Breast epithelium (tissue), 4 donors: ENCODE data around the gene ALG6. TPM values are rescaled to one million over a fixed set of nuclear protein-coding genes. Genes with fewer than 3 reads are reported as not detected.
"Not testable (repeated sequence)": the region's sequence is repeated elsewhere in the genome, so short reads cannot be mapped to it uniquely, and the experiment has no call there.

ENCODE experiments used
- DNase-seq, 2 donors: peaks; one replicate each; pipeline ENCODE4 v3.0.0-alpha.2; 2019; ENCODE audit warnings: low spot score in 2 of 2
- H3K27ac ChIP-seq, 2 donors: fragments of 200-600 bp; sonication (generic) in 1 of 2; one replicate each; pipeline ENCODE4 v1.5.1; 2016 to 2019; ENCODE audit warnings: mild to moderate bottlenecking in 1 of 2
- H3K27me3 ChIP-seq, 2 donors: fragments of 200-600 bp; sonication (generic) in 1 of 2; one replicate each; pipeline versions ENCODE4 v1.5.1 to v1.6.0; 2017 to 2019; ENCODE audit warnings: control low read depth in 1 of 2, mild to moderate bottlenecking in 1 of 2
- H3K36me3 ChIP-seq: fragments of 200-600 bp; one replicate; pipeline ENCODE4 v1.5.1; 2019
- H3K4me1 ChIP-seq, 2 donors: fragments of 200-600 bp; sonication (generic); one replicate each; pipeline ENCODE4 v1.5.1; 2016 to 2019; ENCODE audit warnings: control low read depth in 1 of 2
- H3K4me3 ChIP-seq, 3 donors: fragments of 200-600 bp; sonication (generic); 1 replicate in 2 of 3; 2 replicates in 1 of 3; pipeline ENCODE4 v1.5.1; 2016 to 2019; ENCODE audit warnings: mild to moderate bottlenecking in 3 of 3, moderate library complexity in 2 of 3
- H3K9me3 ChIP-seq, 2 donors: fragments of 200-600 bp; sonication (generic) in 1 of 2; one replicate each; pipeline ENCODE4 v1.5.1; 2016 to 2019; ENCODE audit warnings: control low read depth in 1 of 2
- POLR2A ChIP-seq: fragments of 450-650 bp; IDR thresholded peaks from one replicate; pipeline ENCODE4 v1.6.1; 2016; ENCODE audit warnings: antibody characterized with exemption, mild to moderate bottlenecking, moderate library complexity
- POLR2AphosphoS5 ChIP-seq, 3 donors: sonication (generic); formaldehyde crosslinking; IDR thresholded peaks; one replicate each; pipeline ENCODE4 v1.6.1; 2017; ENCODE audit warnings: antibody characterized with exemption in 3 of 3
- intact Hi-C: fragments of 100-400 bp; cut with DNase I; formaldehyde crosslinking; loops from one replicate; pipeline ENCODE4 v1.15.1; 2023; ENCODE audit warnings: low total_unique reads
- total RNA-seq, 3 donors: library from RNA; depleted of rRNA; stranded (reverse); fragments of >200 nt; gene quantifications; one replicate each; pipeline ENCODE4 v1.1.0, GENCODE V29; 2016
- TF ChIP-seq, protein P1 (sequence below), 3 donors: fragments of 450-650 bp; IDR thresholded peaks; one replicate each; pipeline ENCODE4 v1.5.1; 2016 to 2017; ENCODE audit warnings: antibody characterized with exemption in 3 of 3, mild to moderate bottlenecking in 3 of 3, moderate library complexity in 3 of 3

Gene ALG6
- total RNA-seq, 3 donors from 2014 or later: 8.8 to 17.7 (median 14.1) TPM

DNA sequence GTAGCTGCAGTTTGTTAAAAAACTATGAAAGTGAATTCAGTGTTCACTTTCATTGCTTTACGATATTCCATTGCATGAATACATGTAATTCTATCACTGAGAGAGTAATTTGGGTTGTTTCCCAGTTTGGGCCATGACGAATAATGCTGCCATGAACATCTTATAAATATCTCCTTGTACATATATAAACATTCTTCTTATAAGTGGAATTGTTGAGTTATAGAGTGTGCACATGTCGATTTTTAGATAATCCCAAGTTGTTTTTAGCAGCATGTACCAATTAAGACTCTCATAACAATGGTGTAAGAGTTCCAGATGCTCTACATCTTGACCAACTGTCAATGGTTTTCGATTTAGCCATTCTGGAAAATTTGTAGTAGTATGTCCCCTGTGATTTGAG lies 40.9 kb downstream of the ALG6 start:
- Histone ChIP-seq H3K36me3 (no peaks in the 10 kb centered on the region), H3K27ac (no peak overlapping the region), H3K9me3 (no peaks in the 10 kb centered on the region), H3K4me1 (no peaks in the 10 kb centered on the region), H3K27me3 (no peaks in the 10 kb centered on the region), H3K4me3 (no peak overlapping the region)
- intact Hi-C loops: no loop called here
- no peak for DNase-seq
- TF ChIP-seq, protein P1, sequence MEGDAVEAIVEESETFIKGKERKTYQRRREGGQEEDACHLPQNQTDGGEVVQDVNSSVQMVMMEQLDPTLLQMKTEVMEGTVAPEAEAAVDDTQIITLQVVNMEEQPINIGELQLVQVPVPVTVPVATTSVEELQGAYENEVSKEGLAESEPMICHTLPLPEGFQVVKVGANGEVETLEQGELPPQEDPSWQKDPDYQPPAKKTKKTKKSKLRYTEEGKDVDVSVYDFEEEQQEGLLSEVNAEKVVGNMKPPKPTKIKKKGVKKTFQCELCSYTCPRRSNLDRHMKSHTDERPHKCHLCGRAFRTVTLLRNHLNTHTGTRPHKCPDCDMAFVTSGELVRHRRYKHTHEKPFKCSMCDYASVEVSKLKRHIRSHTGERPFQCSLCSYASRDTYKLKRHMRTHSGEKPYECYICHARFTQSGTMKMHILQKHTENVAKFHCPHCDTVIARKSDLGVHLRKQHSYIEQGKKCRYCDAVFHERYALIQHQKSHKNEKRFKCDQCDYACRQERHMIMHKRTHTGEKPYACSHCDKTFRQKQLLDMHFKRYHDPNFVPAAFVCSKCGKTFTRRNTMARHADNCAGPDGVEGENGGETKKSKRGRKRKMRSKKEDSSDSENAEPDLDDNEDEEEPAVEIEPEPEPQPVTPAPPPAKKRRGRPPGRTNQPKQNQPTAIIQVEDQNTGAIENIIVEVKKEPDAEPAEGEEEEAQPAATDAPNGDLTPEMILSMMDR (IDR thresholded peaks at IDR 0.05): no peak
- TF ChIP-seq POLR2A (no peak), POLR2AphosphoS5 (IDR thresholded peaks at IDR 0.05) (no peak)

DNA sequence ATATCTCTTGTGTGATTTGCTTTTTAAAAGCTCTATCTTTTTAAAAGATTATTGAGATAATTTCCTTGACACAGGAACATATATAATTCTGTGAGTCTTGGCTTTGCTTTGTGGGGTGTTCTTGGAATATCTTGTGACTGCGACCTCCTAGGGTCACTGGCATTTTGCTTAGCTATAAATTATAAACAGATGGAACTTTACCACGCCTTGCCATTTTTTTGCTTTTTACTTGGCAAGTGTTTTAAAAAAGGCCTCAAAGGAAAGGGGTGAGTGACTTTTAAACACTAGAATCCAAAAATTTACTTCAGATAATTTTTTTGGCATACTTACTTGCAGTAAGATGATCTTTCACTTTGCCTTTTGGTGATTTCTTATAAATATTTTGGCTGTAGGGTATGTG lies 43.6 kb downstream of the ALG6 start:
- no peak for DNase-seq
- H3K27ac ChIP-seq: no peak overlapping the region
- intact Hi-C loops: no loop called here
- no peaks in the 10 kb centered on the region for H3K4me1 ChIP-seq
- H3K4me3 ChIP-seq: no peak overlapping the region
- H3K27me3 ChIP-seq: no peaks in the 10 kb centered on the region
- no peaks in the 10 kb centered on the region for H3K9me3 ChIP-seq
- TF ChIP-seq, protein P1 (IDR thresholded peaks at IDR 0.05): no peak
- no peaks in the 10 kb centered on the region for H3K36me3 ChIP-seq

DNA sequence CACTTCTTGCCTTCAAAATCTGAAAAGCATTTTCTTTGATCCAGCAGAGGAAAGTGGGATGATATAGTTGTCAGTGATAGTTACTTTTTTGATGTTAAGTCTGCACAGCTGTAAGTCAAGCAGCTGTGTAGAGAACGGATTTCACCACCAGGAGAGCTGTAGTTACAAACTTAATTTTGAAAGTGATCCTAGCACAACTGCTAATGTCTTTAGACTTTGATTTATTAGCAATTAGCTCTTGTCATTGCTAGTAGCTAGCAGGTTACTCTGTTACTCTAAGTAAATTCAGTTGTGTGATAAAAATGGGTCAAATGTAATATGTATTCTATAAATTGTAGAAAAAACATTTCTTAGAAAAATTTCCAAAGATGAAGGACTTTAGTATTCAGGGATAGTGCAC lies 46.0 kb downstream of the ALG6 start:
- Histone ChIP-seq H3K4me3 (no peak overlapping the region), H3K36me3 (no peaks in the 10 kb centered on the region), H3K9me3 (no peaks in the 10 kb centered on the region), H3K27me3 (no peaks in the 10 kb centered on the region), H3K4me1 (no peaks in the 10 kb centered on the region), H3K27ac (no peak overlapping the region)
- TF ChIP-seq, protein P1 (IDR thresholded peaks at IDR 0.05): no peak
- no peak for TF ChIP-seq POLR2A
- TF ChIP-seq POLR2AphosphoS5 (IDR thresholded peaks at IDR 0.05): no peak
- intact Hi-C loops: no loop called here
- DNase-seq: no peak

DNA sequence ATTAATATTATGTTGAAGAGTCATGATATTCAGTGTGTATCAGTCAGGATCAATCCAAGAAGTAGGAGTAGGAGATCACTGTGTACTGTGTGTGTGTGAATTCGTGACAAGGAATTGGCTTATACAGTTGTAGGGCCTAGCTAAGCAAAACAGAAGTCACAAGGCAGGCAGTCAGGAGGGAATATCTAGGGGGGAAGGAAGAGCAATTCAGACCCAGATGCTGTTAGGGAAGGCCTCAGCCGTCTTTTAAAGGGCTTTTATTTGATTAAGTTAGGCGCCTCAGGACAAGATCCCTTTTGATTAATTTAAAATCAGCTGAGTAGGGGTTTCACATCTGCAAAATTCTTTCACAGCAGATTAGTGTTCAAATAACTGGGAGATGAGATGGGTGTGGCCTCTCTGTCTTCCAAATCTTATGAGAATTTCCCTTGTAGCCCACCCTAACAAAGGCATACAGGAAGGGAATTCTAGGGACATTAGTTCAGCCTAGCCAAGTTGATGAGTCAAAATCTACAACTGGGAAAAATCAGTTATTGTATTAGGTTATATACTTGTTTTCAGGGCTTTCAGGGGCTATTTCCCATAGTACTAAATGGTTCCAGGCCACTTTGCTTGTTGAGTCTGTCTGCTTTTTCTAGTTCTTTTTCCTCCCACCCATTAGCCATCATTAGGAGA lies 47.4 kb downstream of the ALG6 start:
- Histone ChIP-seq H3K27me3 (no peaks in the 10 kb centered on the region), H3K27ac (no peak overlapping the region), H3K9me3 (no peaks in the 10 kb centered on the region), H3K36me3 (no peaks in the 10 kb centered on the region), H3K4me3 (no peak overlapping the region), H3K4me1 (no peaks in the 10 kb centered on the region)
- TF ChIP-seq, protein P1 (IDR thresholded peaks at IDR 0.05): no peak
- TF ChIP-seq POLR2A (no peak), POLR2AphosphoS5 (IDR thresholded peaks at IDR 0.05) (no peak)
- intact Hi-C loops: no loop called here
- DNase-seq: no peak

DNA sequence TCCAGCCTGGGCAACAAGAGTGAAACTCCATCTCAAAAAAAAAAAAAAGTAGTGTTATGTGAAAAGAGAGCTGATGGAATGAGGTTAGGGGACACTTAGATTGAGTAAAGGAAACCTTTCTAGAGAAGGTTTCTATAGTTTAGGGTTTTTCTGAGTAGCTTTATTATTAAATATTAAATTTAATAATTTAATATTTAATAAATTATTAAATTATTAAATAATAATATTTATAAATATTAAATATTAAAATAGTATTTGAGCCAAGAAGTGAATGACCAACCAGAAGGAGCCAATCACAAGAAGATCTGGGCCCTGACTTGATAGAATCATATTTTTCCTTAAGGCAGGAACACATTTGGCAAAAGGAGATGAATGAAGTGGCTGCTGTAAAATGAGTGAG lies 50.7 kb downstream of the ALG6 start:
- Histone ChIP-seq H3K4me1 (no peaks in the 10 kb centered on the region), H3K9me3 (no peaks in the 10 kb centered on the region), H3K36me3 (no peaks in the 10 kb centered on the region), H3K4me3 (no peak overlapping the region), H3K27ac (no peak overlapping the region), H3K27me3 (no peaks in the 10 kb centered on the region)
- DNase-seq: no peak
- no peak for TF ChIP-seq POLR2AphosphoS5 (IDR thresholded peaks at IDR 0.05)
- TF ChIP-seq, protein P1 (IDR thresholded peaks at IDR 0.05): no peak
- no peak for TF ChIP-seq POLR2A
- intact Hi-C loops: no loop called here

DNA sequence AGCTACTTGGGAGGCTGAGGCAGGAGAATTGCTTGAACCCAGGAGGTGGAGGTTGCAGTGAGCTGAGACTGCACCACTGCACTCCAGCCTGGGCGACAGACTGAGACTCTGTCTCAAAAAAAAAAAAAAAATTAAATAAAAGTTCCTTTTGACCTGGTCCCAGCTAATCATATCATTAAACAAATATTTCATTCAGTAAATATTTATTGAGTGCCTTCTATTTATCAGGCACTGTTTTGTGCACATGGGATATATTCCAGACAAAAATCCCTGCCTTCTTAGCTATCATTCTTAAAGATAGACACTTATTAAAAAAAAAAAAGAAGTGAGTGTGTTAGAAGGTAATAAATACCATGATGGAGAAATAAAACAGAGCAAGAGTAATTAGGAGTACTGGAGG lies 53.3 kb downstream of the ALG6 start:
- DNase-seq, H3K27me3 ChIP-seq, intact Hi-C loops, H3K9me3 ChIP-seq, H3K36me3 ChIP-seq, H3K27ac ChIP-seq, H3K4me1 ChIP-seq, H3K4me3 ChIP-seq: not testable (repeated sequence)
